GM19025 (cell line): ENCODE measurements around the gene ADRA1B.
"Not testable (repeated sequence)": the region's sequence is repeated elsewhere in the genome, so short reads cannot be mapped to it uniquely, and the experiment has no call there.

Experiments used
- ATAC-seq: cut with Tn5 transposase; IDR thresholded peaks from one replicate; pipeline ENCODE4 v1.9.1; 2021; ENCODE audit warnings: mild to moderate bottlenecking, low read depth, moderate library complexity; ENCODE audit not compliant: unreplicated experiment

ADRA1B gene

DNA sequence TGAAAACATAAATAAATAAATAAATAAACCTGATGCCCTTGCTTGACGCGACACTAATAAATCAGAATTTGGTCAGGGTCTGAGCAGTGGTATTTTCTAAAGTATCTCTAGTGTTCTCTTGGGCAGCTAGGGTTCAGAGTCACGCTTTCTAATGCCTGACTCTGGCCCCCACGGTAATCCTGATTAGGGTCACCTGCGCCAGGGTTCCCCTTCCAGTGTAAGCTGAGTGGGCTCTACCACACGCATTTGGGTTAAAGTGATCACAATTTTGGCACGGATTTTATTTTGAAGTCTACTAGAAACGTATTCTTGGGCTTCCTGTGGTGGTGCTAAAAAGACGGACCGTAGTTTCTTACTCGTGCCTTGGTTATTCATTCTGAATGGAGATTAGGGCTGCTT is 93.3 kb downstream of the ADRA1B start:
- ATAC-seq, result no peak

DNA sequence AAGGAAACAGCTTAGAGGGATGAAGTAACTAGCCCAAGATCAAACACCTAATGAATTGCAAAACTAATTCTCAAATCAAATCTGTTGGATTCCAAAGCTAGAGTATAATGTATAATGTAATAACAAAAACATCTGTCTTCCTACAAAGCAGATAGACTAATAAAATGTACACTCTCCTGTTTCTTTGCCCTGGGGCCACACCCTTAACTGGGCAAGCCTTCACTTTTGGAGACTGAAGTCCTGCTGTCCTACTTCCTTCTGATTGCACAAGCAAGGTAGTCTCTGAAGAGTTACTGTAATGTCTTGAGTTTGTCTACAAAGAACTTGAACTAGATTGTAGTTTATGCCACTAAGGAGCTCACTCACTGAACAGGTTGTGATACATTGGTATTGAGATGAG is 95.2 kb downstream of the ADRA1B start:
- ATAC-seq, result no peak

DNA sequence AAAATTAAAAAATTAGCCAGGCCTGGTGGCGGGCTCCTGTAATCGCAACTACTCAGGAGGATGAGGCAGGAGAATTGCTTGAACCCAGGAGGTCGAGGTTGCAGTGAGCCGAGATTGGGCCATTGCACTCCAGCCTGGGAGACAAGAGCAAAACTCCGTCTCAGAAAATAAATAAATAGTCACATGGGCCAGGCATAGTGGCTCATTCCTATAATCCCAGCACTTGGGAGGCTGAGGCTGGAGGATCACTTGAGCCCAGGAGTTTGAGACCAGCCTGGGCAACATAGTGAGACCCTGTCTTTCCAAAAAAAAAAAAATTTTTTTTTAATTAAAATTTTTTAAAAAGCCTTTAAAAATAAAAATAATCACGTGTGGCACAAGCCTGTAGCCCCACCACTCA is 97.9 kb downstream of the ADRA1B start:
- ATAC-seq, result not testable (repeated sequence)

DNA sequence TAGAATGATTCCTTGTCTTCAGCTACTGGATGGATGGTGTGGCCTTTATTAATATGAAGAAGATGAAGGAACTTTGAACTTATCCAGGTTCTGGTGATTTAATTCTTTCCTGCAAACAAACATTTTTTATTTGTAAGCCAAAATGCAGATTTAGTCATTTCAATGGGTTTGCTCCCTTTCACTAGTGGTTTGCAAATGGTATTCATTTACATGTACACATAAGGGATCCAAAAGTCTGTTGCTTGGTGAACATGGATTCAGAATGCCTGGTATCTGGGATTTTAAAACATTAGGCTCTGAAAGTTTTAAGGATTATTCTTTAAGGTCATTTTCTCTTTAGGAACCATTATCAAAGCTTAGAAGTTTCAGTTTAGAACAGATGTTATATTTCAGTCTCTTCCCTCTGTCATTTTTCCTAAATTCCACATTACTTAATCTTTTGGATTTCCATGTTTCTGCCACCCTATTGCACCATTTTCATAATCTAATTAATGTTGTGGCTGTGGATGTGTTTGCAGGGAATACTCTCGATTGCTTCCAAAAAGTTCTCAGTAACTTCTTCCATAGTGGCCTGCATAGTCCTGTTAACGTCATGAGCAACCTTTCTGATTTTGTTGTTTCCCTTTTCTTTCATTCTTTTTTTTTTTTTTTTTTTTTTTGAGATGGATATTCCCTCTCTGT is 102.8 kb downstream of the ADRA1B start:
- ATAC-seq, result no peak

DNA sequence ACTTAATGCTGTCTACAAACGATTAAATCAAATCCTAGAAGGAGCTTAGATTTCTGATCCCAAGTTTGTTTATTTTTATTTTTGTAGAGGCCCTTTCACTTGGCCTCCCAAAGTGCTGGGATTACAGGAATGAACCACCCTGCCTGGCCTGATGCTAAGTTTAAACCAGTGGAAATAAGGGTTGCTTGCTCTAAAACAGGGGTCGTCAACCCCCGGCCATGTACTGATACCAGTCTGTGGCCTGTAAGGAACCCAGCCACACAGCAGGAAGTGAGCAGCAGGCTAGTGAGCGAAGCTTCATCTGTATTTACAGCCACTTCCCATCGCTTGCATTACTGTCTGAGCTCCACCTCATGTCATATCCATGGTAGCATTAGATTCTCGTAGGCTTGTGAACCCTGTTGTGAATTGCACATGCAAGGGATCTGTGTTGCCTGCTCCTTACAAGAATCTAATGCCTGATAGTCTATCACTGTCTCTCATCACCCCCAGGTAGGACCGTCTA is 104.0 kb downstream of the ADRA1B start:
- no peak for ATAC-seq

DNA sequence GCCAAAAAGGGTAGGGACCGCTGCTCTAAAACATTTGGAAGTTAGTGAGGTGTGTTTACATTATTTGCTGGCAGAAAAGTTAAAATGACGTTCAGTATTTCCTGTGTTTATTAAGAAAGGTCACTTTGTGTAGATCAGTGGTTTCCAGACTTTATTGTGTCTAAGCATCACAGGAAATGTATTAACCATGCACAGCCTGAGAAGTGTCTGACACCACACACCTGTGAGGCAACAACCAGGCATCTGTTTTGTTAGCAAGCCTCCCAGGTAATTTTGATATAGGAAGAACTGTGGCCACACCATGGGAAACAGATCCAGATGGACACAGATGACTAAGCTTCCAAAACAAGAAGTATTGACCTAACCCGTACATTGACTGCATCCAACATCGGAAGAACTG is 104.7 kb downstream of the ADRA1B start:
- ATAC-seq, result no peak

DNA sequence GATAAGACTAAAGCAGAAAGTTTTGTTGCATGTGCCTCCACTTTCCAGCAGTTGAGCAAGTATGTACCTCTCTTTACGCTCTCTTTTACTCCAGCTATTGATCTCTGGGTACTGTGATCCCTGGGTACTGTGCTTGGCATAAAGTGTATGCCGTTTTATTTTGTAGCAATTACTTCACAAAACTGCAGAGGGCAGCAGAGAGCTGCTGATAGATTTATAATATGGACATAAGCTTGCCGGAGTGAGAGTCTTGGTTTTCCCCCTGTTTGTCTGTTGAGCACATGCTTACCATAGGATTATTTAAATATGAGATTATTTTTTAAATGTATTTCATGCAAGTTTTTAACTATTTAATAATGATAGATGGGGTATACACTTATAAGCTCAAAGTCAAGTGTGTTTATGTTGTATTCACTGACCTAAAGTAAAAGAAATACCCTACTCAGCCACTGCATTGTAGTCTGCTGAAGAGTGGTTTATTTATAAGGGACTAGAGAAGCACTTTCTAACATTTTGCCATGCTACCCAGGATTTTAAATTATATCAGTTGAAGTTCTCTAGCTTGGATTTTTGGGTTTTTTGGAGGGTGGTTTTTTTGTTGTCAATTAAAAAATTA is 105.7 kb downstream of the ADRA1B start:
- peak; percentile 83 for ATAC-seq
